ENCODE results near the gene SH3RF3. TPM values are rescaled to one million over a fixed set of nuclear protein-coding genes. Genes with fewer than 3 reads are reported as not detected.
A peak's percentile ranks its signal among the peaks of the same experiment; 100 is the strongest.

Gene SH3RF3
- total RNA-seq, 2 donors from 2014 or later: 8.0 to 8.8 TPM

DNA sequence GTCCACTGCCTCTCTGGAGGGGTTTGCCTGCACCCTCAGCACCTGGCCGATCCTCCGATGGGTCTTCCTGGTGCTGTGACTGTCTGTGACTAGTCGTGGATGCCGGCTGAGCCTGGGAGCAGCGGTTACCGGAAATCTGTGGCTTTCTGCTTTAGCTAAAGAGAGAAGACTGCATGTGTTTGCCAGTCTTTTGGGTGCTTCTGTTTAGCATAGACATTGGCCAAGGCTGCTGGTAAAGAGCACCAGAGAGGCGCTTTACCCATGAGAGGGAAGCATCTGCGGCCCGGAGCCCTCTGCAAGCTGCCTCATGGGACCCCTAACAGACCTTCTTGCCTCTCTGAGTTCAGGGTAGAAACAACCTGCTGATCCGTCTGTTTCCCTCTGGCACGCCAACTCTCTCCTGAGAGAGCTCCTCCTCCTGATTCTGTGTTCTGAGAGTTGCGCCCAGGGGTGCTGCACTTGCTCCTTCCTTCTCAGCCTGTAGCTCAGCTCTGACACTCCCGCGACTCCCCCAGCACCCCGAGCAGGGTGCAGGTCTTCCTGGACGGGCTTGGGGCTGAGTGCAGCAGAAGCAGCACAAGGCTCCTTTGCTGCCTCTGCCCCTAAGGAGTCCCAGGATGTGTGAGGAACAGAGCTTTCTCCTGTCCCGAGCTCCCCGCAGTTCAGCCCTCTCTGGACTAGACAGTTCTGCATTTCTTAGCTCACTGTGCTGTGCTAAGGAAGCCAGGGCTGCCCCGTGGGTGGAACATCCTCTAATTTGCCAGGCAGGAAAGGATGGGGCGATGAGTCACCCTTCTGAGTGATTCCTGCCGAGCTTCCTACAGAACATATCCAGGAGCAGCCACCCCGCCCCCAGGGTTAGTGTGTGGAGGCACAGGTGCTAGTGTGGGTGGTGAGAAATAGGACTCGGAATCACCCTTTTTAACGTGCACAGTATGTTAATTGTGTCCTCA lies 203.2 kb downstream of the SH3RF3 start:
- no peaks in the 10 kb centered on the region for H3K9me3 ChIP-seq
- peak overlapping the region in 1 of 2 donors; percentile 25 for H3K4me3 ChIP-seq
- TF ChIP-seq, protein P1, sequence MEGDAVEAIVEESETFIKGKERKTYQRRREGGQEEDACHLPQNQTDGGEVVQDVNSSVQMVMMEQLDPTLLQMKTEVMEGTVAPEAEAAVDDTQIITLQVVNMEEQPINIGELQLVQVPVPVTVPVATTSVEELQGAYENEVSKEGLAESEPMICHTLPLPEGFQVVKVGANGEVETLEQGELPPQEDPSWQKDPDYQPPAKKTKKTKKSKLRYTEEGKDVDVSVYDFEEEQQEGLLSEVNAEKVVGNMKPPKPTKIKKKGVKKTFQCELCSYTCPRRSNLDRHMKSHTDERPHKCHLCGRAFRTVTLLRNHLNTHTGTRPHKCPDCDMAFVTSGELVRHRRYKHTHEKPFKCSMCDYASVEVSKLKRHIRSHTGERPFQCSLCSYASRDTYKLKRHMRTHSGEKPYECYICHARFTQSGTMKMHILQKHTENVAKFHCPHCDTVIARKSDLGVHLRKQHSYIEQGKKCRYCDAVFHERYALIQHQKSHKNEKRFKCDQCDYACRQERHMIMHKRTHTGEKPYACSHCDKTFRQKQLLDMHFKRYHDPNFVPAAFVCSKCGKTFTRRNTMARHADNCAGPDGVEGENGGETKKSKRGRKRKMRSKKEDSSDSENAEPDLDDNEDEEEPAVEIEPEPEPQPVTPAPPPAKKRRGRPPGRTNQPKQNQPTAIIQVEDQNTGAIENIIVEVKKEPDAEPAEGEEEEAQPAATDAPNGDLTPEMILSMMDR (IDR thresholded peaks at IDR 0.05): no peak
- peaks cover 0 to 17% of the 10 kb centered on the region in 2 donors for H3K4me1 ChIP-seq
- peak; percentile 89 for DNase-seq (ENCODE audit: low spot score)
- no peaks in the 10 kb centered on the region for H3K36me3 ChIP-seq
- H3K27ac ChIP-seq: peak overlapping the region; percentile 40 to 47
- H3K27me3 ChIP-seq: no peaks in the 10 kb centered on the region

- H3K9me3 ChIP-seq: no peaks in the 10 kb centered on the region
- TF ChIP-seq, protein P1 (IDR thresholded peaks at IDR 0.05): no peak
- H3K4me3 ChIP-seq: no peak overlapping the region
- peaks cover 0 to 17% of the 10 kb centered on the region in 2 donors for H3K4me1 ChIP-seq
- no peaks in the 10 kb centered on the region for H3K36me3 ChIP-seq
- no peak overlapping the region for H3K27ac ChIP-seq
- DNase-seq (ENCODE audit: low spot score): no peak
- no peaks in the 10 kb centered on the region for H3K27me3 ChIP-seq
These were observed 203.9 kb downstream of the SH3RF3 start for GRCh38 chr2:109332880-109333279.

DNA sequence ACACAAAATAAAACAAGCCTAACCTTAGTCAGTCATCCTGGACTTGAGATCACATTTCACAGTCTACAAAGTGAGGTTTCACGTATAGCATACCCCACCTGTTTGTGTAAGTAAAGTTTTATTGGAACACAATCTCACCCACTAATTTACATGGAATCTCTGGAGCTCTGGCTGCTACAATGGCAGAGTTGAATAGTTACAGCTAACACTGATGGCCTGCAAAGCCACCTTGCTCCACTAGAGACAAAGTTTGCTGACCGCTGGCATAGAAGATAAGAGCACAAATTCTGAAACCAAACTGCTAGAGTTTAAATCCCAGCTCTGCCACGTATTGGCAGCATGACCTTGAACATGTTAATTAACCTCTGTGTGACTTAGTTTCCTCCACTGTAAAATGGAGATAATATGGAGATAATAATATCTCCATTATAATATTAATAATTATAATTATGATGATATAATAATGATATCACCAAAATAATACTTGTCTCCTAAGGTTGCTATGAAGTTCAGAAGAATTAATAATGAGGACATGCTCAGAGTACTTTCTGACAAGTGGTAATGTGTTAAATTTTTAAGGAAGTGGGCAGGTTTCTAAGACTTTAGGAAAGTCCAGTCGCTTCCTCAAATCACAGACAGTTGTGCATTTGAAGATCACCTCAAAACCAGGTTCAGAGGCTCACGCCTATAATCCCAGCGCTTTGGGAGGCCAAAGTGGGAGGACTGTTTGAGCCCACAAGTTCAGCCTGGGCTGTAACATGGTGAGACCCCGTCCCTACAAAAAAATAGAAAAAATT lies 204.6 kb downstream of the SH3RF3 start:
- no peaks in the 10 kb centered on the region for H3K36me3 ChIP-seq
- TF ChIP-seq, protein P1 (IDR thresholded peaks at IDR 0.05): peak in 1 of 2 donors; percentile 43
- no peaks in the 10 kb centered on the region for H3K9me3 ChIP-seq
- no peak for DNase-seq (ENCODE audit: low spot score)
- H3K4me3 ChIP-seq: no peak overlapping the region
- no peak overlapping the region for H3K27ac ChIP-seq
- H3K27me3 ChIP-seq: no peaks in the 10 kb centered on the region
- peaks cover 0 to 17% of the 10 kb centered on the region in 2 donors for H3K4me1 ChIP-seq

GRCh38 chr2:109335631-109336176 lies 206.7 kb downstream of the SH3RF3 start:
- Histone ChIP-seq H3K27ac (no peak overlapping the region), H3K4me1 (peaks cover 0 to 17% of the 10 kb centered on the region in 2 donors)

DNA sequence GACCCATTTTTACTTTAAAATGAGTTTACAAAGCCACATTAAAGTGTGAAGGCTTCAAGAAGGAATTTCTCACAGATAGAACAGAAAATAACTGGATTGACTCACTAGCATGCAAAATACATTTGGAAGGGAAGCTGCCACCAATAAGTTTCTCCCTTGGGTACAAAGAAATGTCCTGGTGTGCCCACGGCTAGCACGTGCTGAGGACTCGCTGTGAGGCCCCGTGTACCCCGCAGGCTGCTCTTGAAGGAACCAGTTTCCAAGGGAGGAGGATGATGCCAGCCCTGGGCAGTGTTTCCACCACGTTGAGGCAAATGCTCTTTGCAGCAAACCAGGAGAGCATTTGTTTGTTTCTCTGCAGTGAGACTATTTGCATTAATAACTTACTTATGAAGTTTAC lies 207.3 kb downstream of the SH3RF3 start:
- Histone ChIP-seq H3K9me3 (no peaks in the 10 kb centered on the region), H3K27me3 (no peaks in the 10 kb centered on the region), H3K36me3 (no peaks in the 10 kb centered on the region), H3K27ac (no peak overlapping the region), H3K4me3 (no peak overlapping the region), H3K4me1 (peaks cover 0 to 17% of the 10 kb centered on the region in 2 donors)
- TF ChIP-seq, protein P1 (IDR thresholded peaks at IDR 0.05): no peak
- no peak for DNase-seq (ENCODE audit: low spot score)

More at GRCh38 chr2:109335631-109336176, 206.7 kb downstream of the SH3RF3 start:
- TF ChIP-seq, protein P1 (IDR thresholded peaks at IDR 0.05): no peak
- no peaks in the 10 kb centered on the region for H3K9me3 ChIP-seq
- H3K27me3 ChIP-seq: no peaks in the 10 kb centered on the region
- no peak overlapping the region for H3K4me3 ChIP-seq
- no peak for DNase-seq (ENCODE audit: low spot score)
- H3K36me3 ChIP-seq: no peaks in the 10 kb centered on the region
